HepG2 (cell line): ENCODE measurements around the gene SGSH. TPM values are rescaled to one million over a fixed set of nuclear protein-coding genes. Genes with fewer than 3 reads are reported as not detected.
A peak's percentile ranks its signal among the peaks of the same experiment; 100 is the strongest.

ENCODE experiments used
- ARID2 ChIP-seq: sonication (generic); formaldehyde crosslinking; IDR thresholded peaks from 2 replicates; pipeline ENCODE4 v1.8.1; 2022; ENCODE audit warnings: mild to moderate bottlenecking, missing genetic modification reagents, borderline replicate concordance
- IKZF4 ChIP-seq: sonication (generic); formaldehyde crosslinking; IDR thresholded peaks from 2 replicates; pipeline ENCODE4 v1.5.1; 2020; ENCODE audit warnings: borderline replicate concordance, mild to moderate bottlenecking, low read depth, missing genetic modification reagents; ENCODE audit errors: not compliant biosample characterization
- NFIB ChIP-seq: sonication (generic); formaldehyde crosslinking; IDR thresholded peaks from 2 replicates; pipeline ENCODE4 v1.9.0; 2021; ENCODE audit warnings: missing genetic modification reagents, mild to moderate bottlenecking, borderline replicate concordance
- PHF5A ChIP-seq: IDR thresholded peaks from one replicate; pipeline ENCODE4 v1.6.1; 2018; ENCODE audit warnings: low read depth, missing genetic modification reagents; ENCODE audit not compliant: unreplicated experiment
- SNRNP70 ChIP-seq: fragments of 200-400 bp; formaldehyde crosslinking; IDR thresholded peaks from 2 replicates; pipeline ENCODE4 v1.6.1; 2017; ENCODE audit warnings: mild to moderate bottlenecking, low read depth, low read length, moderate library complexity
- XRCC5 ChIP-seq: fragments of 200-400 bp; formaldehyde crosslinking; optimal IDR thresholded peaks from 2 replicates; pipeline ENCODE3; 2017; ENCODE audit warnings: mild to moderate bottlenecking, low read length
- ZBTB20 ChIP-seq: sonication (generic); formaldehyde crosslinking; IDR thresholded peaks from 2 replicates; pipeline ENCODE4 v1.8.1; 2023; ENCODE audit warnings: missing genetic modification reagents, low read depth, mild to moderate bottlenecking, borderline replicate concordance
- ZMAT3 ChIP-seq: sonication (generic); formaldehyde crosslinking; conservative IDR thresholded peaks from 2 replicates; pipeline ENCODE4 v1.7.0; 2021; ENCODE audit warnings: missing genetic modification reagents
- ZNF24 ChIP-seq: fragments of 450-650 bp; IDR thresholded peaks from 2 replicates; pipeline ENCODE4 v1.6.1; 2017; ENCODE audit warnings: antibody characterized with exemption, mild to moderate bottlenecking
- ZNF264 ChIP-seq: sonication (generic); formaldehyde crosslinking; IDR thresholded peaks from 2 replicates; pipeline ENCODE4 v1.4.0; 2020; ENCODE audit warnings: missing genetic modification reagents
- ZNF34 ChIP-seq: sonication (generic); formaldehyde crosslinking; IDR thresholded peaks from 2 replicates; pipeline ENCODE4 v1.4.0; 2020; ENCODE audit warnings: mild to moderate bottlenecking, missing genetic modification reagents, borderline replicate concordance
- ZNF431 ChIP-seq: sonication (generic); formaldehyde crosslinking; IDR thresholded peaks from 2 replicates; pipeline ENCODE4 v1.9.0; 2022; ENCODE audit warnings: missing genetic modification reagents, low read depth, mild to moderate bottlenecking, borderline replicate concordance
- ZNF446 ChIP-seq: sonication (generic); formaldehyde crosslinking; IDR thresholded peaks from 2 replicates; pipeline ENCODE4 v1.5.0; 2020; ENCODE audit warnings: mild to moderate bottlenecking, missing genetic modification reagents
- ZNF567 ChIP-seq: sonication (generic); formaldehyde crosslinking; IDR thresholded peaks from 2 replicates; pipeline ENCODE4 v1.8.1; 2023; ENCODE audit warnings: mild to moderate bottlenecking, missing genetic modification reagents, borderline replicate concordance
- ZNF724P ChIP-seq: sonication (generic); formaldehyde crosslinking; IDR thresholded peaks from 2 replicates; pipeline ENCODE4 v1.8.0; 2022; ENCODE audit warnings: missing genetic modification reagents, borderline replicate concordance
- ZNF878 ChIP-seq: sonication (generic); formaldehyde crosslinking; IDR thresholded peaks from 2 replicates; pipeline ENCODE4 v1.8.1; 2023; ENCODE audit warnings: mild to moderate bottlenecking, missing genetic modification reagents, moderate library complexity
- polyA plus RNA-seq, 8 experiments: library from polyadenylated mRNA; depleted of rRNA in 3 of 8; stranded (reverse) in 7 of 8; unstranded in 1 of 8; fragments of >200 nt; fragmentation: Illumina TruSeq in 4 of 8; extraction: Trizol in 4 of 8; gene quantifications; 2 replicates each; pipeline versions ENCODE4 v1.2.1 to v1.2.3, GENCODE V29; 2011 to 2016; ENCODE audit warnings: low read depth in 4 of 8, missing spikeins in 1 of 8, mixed read lengths in 1 of 8; ENCODE audit not compliant: insufficient read depth in 1 of 8
- total RNA-seq, 5 experiments: library from RNA; depleted of rRNA; stranded (reverse); fragments of >200 nt; fragmentation: Illumina TruSeq; extraction: Trizol; gene quantifications; 2 replicates each; pipeline ENCODE4 v1.2.3, GENCODE V29; 2016; ENCODE audit warnings: low read depth in 1 of 5
- TF ChIP-seq, protein P1 (sequence below): sonication (generic); formaldehyde crosslinking; IDR thresholded peaks from 2 replicates; pipeline ENCODE4 v1.4.0; 2020; ENCODE audit warnings: missing genetic modification reagents, borderline replicate concordance
- TF ChIP-seq, protein P2 (sequence below): sonication (generic); formaldehyde crosslinking; IDR thresholded peaks from 2 replicates; pipeline ENCODE4 v1.4.0; 2020; ENCODE audit warnings: mild to moderate bottlenecking, low read depth, missing genetic modification reagents
- TF ChIP-seq, protein P3 (sequence below): sonication (generic); formaldehyde crosslinking; IDR thresholded peaks from 2 replicates; pipeline ENCODE4 v1.4.0; 2020; ENCODE audit warnings: missing genetic modification reagents, borderline replicate concordance
- TF ChIP-seq, protein P4 (sequence below): sonication (generic); formaldehyde crosslinking; IDR thresholded peaks from 2 replicates; pipeline ENCODE4 v1.4.0; 2020; ENCODE audit warnings: missing genetic modification reagents, borderline replicate concordance

The SGSH gene
- total and polyA plus RNA-seq, 2 of the 13 experiments (the other 11 are each of a cell fraction or from before 2014, with no cell fraction given): 12.2 to 17.6 TPM

DNA sequence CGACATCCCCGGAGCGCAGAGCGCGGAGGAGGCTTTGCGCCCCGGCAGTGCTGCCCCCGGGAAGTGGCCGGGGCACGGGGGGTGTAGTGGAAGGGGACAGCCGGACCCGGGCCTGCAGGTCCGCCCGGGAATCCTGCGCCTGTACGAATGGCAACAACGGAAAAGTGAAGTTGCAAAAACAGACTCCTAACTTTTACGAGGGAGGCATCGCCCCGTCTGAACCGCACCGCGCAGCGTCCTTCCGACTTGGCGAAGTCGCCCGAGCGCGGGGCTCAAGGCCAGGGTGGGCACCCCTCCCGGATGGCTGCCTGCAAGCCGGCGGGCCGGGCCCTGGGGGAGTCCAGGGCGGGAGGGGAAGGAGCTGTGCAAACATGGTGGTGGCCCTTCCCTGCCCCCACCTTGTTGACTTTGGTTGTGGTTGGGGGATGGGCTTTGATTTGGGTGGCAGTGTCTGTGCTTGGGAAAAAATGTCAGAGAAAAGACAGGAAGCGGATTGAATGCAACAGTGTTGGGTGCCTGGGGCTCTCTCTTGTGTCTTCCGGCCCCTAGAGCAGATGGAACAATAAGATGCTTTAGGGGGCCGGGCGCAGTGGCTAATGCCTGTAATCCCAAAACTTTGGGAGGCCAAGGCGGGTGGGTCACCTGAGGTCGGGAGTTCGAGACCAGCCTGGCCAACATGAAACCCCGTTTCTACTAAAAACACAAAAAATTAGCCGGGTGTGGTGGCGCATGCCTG, 41.2 kb upstream of the SGSH start (continued):
- TF ChIP-seq NFIB (CRISPR knock-in tag): no peak
- no peak for TF ChIP-seq ZNF24
- TF ChIP-seq, protein P1, sequence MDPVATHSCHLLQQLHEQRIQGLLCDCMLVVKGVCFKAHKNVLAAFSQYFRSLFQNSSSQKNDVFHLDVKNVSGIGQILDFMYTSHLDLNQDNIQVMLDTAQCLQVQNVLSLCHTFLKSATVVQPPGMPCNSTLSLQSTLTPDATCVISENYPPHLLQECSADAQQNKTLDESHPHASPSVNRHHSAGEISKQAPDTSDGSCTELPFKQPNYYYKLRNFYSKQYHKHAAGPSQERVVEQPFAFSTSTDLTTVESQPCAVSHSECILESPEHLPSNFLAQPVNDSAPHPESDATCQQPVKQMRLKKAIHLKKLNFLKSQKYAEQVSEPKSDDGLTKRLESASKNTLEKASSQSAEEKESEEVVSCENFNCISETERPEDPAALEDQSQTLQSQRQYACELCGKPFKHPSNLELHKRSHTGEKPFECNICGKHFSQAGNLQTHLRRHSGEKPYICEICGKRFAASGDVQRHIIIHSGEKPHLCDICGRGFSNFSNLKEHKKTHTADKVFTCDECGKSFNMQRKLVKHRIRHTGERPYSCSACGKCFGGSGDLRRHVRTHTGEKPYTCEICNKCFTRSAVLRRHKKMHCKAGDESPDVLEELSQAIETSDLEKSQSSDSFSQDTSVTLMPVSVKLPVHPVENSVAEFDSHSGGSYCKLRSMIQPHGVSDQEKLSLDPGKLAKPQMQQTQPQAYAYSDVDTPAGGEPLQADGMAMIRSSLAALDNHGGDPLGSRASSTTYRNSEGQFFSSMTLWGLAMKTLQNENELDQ (CRISPR knock-in tag): peak; percentile 62; the same call in 1 of the 2 replicates
- no peak for TF ChIP-seq SNRNP70
- peak; percentile 37; the same call in 1 of the 2 replicates for TF ChIP-seq ARID2 (CRISPR knock-in tag)
- TF ChIP-seq ZBTB20 (CRISPR knock-in tag): no peak; the same call in 1 of the 2 replicates
- peak; percentile 92 for TF ChIP-seq PHF5A (CRISPR knock-in tag)
- TF ChIP-seq XRCC5: peak; percentile 74
- peak; percentile 89 for TF ChIP-seq ZNF264
- TF ChIP-seq ZNF446 (CRISPR knock-in tag): 0 out of 2 replicates have a peak, but pooled peaks have one; percentile 31
- TF ChIP-seq IKZF4 (CRISPR knock-in tag): no peak
- TF ChIP-seq, protein P2, sequence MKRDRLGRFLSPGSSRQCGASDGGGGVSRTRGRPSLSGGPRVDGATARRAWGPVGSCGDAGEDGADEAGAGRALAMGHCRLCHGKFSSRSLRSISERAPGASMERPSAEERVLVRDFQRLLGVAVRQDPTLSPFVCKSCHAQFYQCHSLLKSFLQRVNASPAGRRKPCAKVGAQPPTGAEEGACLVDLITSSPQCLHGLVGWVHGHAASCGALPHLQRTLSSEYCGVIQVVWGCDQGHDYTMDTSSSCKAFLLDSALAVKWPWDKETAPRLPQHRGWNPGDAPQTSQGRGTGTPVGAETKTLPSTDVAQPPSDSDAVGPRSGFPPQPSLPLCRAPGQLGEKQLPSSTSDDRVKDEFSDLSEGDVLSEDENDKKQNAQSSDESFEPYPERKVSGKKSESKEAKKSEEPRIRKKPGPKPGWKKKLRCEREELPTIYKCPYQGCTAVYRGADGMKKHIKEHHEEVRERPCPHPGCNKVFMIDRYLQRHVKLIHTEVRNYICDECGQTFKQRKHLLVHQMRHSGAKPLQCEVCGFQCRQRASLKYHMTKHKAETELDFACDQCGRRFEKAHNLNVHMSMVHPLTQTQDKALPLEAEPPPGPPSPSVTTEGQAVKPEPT (CRISPR knock-in tag): peak; percentile 90
- TF ChIP-seq ZNF431 (CRISPR knock-in tag): no peak
- TF ChIP-seq ZNF878 (CRISPR knock-in tag): peak; percentile 90
- TF ChIP-seq ZNF567: no peak; the same call in 1 of the 2 replicates
- TF ChIP-seq, protein P3, sequence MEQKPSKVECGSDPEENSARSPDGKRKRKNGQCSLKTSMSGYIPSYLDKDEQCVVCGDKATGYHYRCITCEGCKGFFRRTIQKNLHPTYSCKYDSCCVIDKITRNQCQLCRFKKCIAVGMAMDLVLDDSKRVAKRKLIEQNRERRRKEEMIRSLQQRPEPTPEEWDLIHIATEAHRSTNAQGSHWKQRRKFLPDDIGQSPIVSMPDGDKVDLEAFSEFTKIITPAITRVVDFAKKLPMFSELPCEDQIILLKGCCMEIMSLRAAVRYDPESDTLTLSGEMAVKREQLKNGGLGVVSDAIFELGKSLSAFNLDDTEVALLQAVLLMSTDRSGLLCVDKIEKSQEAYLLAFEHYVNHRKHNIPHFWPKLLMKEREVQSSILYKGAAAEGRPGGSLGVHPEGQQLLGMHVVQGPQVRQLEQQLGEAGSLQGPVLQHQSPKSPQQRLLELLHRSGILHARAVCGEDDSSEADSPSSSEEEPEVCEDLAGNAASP (CRISPR knock-in tag): peak; percentile 88
- TF ChIP-seq, protein P4, sequence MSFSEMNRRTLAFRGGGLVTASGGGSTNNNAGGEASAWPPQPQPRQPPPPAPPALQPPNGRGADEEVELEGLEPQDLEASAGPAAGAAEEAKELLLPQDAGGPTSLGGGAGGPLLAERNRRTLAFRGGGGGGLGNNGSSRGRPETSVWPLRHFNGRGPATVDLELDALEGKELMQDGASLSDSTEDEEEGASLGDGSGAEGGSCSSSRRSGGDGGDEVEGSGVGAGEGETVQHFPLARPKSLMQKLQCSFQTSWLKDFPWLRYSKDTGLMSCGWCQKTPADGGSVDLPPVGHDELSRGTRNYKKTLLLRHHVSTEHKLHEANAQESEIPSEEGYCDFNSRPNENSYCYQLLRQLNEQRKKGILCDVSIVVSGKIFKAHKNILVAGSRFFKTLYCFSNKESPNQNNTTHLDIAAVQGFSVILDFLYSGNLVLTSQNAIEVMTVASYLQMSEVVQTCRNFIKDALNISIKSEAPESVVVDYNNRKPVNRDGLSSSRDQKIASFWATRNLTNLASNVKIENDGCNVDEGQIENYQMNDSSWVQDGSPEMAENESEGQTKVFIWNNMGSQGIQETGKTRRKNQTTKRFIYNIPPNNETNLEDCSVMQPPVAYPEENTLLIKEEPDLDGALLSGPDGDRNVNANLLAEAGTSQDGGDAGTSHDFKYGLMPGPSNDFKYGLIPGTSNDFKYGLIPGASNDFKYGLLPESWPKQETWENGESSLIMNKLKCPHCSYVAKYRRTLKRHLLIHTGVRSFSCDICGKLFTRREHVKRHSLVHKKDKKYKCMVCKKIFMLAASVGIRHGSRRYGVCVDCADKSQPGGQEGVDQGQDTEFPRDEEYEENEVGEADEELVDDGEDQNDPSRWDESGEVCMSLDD: peak; percentile 86; the same call in 1 of the 2 replicates
- TF ChIP-seq ZNF724P (CRISPR knock-in tag): peak; percentile 91
- TF ChIP-seq ZMAT3 (CRISPR knock-in tag): peak; percentile 60; the same call in 1 of the 2 replicates
- peak; percentile 88; the same call in 1 of the 2 replicates for TF ChIP-seq ZNF34 (CRISPR knock-in tag)
